ENCODE data around the gene PANX2.

PANX2 gene

GRCh38 chr22:50183141-50183971 lies 12.8 kb downstream of the PANX2 start:
- Histone ChIP-seq H3K27me3 (peaks cover 18% of the 10 kb centered on the region), H3K4me3 (ENCODE audit: low read depth in 1 of 2, low read length in 1 of 2) (peak overlapping the region in 1 of 2 experiments; percentile 90), H3K9me3 (no peaks in the 10 kb centered on the region), H3K27ac (peak overlapping the region; percentile 99), H3K36me3 (peaks cover 31% of the 10 kb centered on the region), H3K4me1 (ENCODE audit: control insufficient read depth in 1 of 2, insufficient read depth in 1 of 2, low read depth in 1 of 2, low read length in 1 of 2) (peaks cover 45 to 47% of the 10 kb centered on the region in 2 experiments)
- no peak for TF ChIP-seq CTCF (IDR thresholded peaks at IDR 0.05)

GRCh38 chr22:50184004-50184901 lies 13.7 kb downstream of the PANX2 start:
- Histone ChIP-seq H3K36me3 (peaks cover 26% of the 10 kb centered on the region), H3K27ac (peak overlapping the region; percentile 99), H3K4me1 (ENCODE audit: control insufficient read depth in 1 of 2, insufficient read depth in 1 of 2, low read depth in 1 of 2, low read length in 1 of 2) (peaks cover 54 to 56% of the 10 kb centered on the region in 2 experiments), H3K27me3 (peaks cover 9% of the 10 kb centered on the region), H3K9me3 (no peaks in the 10 kb centered on the region), H3K4me3 (ENCODE audit: low read depth in 1 of 2, low read length in 1 of 2) (peak overlapping the region; percentile 90)
- no peak for TF ChIP-seq CTCF (IDR thresholded peaks at IDR 0.05)

- H3K27ac ChIP-seq: peak overlapping the region; percentile 99
- TF ChIP-seq CTCF (IDR thresholded peaks at IDR 0.05): no peak
- H3K4me1 ChIP-seq (ENCODE audit: control insufficient read depth in 1 of 2, insufficient read depth in 1 of 2, low read depth in 1 of 2, low read length in 1 of 2): peaks cover 61 to 63% of the 10 kb centered on the region in 2 experiments
Observed at GRCh38 chr22:50184902-50185374, 14.4 kb downstream of the PANX2 start.

GRCh38 chr22:50185375-50186087 lies 15.0 kb downstream of the PANX2 start, which contains the start of gene TRABD:
TRABD (plus strand) TSS chr22:50185913; CDS start chr22:50193061, 7,148 bp downstream.
- no peaks in the 10 kb centered on the region for H3K9me3 ChIP-seq
- peaks cover 67 to 69% of the 10 kb centered on the region in 2 experiments for H3K4me1 ChIP-seq (ENCODE audit: control insufficient read depth in 1 of 2, insufficient read depth in 1 of 2, low read depth in 1 of 2, low read length in 1 of 2)
- peak within 1 kb of the TSS; percentile 90 for H3K4me3 ChIP-seq (ENCODE audit: low read depth in 1 of 2, low read length in 1 of 2)
- H3K27ac ChIP-seq: peak within 1 kb of the TSS; percentile 99
- no peak for TF ChIP-seq CTCF (IDR thresholded peaks at IDR 0.05)
- peaks cover 13% of the 10 kb centered on the region for H3K36me3 ChIP-seq
- no peaks in the 10 kb centered on the region for H3K27me3 ChIP-seq

More at GRCh38 chr22:50184902-50185374, 14.4 kb downstream of the PANX2 start:
- H3K36me3 ChIP-seq: peaks cover 19% of the 10 kb centered on the region
- no peaks in the 10 kb centered on the region for H3K9me3 ChIP-seq
- peaks cover 2% of the 10 kb centered on the region for H3K27me3 ChIP-seq
- H3K4me3 ChIP-seq (ENCODE audit: low read depth in 1 of 2, low read length in 1 of 2): peak overlapping the region; percentile 90
